HS-27A (cell line): ENCODE data around the gene MEX3A.
A peak's percentile ranks its signal among the peaks of the same experiment; 100 is the strongest.

Experiments used
- DNase-seq: peaks from one replicate; pipeline ENCODE4 v3.0.0-alpha.2; 2012; ENCODE audit warnings: low read depth, missing footprints

Gene MEX3A

DNA sequence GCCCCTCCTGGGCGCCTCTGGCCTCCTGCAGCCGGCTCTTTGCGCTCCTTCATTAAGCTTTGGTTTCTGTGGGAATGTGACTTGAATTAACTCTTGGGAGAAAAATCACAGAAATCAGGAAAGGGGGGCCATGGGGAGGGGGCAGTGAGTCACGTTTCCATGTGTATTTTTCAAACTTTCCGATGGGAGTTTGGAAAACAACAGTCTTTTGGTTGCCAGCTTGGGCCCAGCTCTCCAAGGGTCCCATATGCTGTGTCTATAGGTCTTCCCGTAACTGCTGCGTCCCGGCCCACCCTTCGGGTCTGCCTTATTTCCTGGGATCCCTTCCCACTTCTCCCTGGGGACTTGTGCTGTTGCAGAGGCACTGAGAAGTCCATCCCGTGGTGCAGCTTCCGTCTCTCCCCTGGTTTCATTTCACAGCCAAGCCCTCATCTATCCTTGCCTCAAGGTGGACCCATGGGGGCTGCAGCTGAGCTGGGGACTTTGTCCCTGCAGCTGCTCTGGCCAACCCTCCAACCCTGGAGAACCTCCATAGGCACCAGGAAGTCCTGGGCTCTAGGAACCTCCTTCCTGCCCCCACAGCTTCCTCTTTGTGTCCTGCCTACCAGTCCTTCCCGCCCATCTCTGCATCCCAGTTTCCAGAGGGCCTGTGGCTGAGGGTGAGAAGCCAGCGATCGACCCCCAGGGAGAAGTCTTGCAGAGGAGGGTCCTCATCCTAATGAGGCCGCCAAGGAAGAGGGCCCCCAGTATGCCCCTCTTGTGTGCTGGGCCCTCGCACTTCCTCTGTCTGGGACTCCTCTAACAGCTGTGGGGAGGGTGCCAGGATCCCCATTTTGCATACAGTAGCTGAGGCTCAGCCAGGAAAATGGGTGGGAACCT is 20.6 kb upstream of the MEX3A start:
- no peak for DNase-seq

DNA sequence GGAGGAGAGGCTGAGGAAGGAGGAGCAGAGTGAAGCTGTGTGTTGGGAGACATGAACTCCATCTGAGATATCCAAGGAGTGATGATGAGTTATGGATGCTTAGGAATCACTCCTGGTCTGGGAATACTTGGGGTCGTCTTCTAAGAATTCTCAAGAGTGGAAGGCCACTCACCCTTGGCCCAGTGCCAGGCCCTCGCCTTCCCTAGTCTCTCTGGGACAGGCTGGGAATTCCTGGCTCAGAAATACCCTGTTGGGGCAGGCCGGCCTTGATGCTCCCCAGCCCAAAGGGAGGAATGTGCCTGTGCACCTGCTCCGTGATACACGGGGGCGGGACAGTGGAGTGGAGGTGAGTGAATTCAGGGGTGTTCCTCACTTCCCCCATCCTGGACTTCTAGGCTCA is 19.6 kb upstream of the MEX3A start:
- no peak for DNase-seq

DNA sequence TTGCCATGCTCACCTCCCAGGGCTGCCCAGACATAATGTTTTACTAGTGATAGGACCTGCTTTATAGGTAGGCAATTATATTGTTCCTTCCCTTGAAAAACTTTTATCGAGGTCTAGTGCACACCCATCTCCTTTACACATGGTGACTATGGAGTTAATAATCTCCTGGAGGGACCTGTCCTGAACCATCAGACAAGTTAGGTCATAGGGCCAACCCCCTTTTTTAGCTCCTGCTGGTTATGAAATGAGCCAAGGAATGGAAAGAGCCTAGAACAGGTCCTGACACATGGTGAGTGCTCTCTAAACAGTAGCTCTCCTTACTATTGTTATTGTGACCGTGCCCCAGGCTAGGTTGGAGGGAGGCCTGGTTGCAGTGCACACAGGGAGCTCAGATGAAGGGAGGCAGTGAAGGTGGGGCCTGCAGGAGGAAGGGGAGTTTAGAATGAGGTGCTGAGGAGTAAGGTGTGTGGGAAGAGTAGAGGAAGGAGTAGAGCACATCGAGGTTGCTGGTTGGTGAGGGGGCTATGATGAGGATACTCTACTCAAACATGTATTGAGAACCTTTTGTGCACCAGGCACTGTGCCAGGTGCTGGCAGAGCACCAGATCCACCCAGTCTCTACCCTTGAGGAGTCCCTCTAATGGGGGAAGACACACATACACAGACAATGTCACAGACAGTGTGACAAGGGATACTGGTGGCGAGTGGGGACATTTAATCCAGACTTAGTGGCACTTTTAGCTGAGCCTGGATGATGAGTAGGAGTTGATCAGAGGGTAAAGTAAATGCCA is 18.1 kb upstream of the MEX3A start:
- no peak for DNase-seq

DNA sequence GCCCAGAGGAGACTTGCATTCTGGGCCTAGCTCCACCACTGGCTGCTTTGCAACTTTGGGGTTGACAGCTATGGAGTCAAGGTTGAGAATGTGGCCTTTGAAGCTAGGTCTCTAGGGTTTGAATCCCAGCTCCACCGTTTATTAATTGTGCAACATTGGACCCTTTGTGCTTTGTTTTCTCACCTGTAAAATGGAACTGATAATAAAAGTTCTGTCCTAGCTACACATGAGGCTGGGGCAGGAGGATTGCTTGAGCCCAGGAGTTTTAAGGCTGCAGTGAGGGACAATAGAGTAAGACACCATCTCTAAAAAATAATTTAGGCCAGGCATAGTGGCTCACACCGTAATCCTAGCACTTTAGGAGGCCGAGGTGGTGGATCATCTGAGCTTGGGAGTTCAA is 17.0 kb upstream of the MEX3A start:
- DNase-seq: no peak

DNA sequence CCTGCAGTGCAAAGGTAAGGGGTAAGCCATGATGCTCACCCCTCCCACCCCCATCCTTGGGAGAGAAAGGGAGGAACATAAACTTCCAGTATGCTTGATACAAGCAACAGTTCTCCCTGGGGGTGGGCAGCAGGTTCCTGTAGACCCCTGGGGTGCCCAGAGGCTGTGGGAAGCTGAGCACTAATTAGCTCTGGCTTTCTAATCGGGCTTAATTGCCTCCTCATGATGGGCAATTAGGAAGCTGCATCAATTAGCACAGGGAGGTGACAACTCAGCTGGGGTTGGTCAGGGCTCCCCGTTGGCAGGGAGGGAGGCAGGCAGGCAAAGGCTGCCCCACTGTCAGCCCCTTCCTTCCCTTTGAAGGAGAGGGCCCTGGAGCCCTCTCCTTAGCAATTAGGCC is 16.5 kb upstream of the MEX3A start:
- DNase-seq: no peak

DNA sequence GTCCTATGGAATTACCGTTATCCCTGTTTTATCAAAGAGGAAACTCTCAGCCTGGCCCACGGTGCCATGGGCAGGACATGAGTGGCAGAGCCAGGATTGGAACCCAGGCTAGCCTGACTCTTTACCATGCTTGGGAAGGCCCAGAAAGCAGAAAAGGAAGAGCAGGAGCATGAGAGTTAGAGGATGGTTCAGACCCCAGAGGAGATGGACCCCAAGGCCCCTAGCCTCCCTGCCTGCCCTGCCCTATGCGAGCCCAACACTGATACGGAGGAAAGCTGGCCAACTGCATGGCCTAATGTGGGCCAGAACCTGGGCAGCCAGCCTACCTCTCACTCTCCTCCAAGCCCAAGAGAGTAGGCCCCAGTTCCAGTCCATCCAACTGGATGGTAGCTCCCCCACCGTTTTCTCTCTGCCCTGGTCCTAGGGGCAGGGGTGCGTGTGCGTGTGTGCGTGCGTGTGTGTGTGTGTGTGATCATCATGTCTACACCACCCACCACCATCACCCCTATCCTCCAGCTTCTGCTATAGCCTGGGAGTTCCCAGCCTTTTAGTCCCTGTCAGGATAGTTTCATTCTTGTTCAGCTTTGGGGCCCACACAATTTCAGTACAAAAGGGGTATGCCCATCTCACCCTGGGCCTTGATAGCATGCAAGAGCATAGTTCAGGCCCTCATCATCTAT is 15.4 kb upstream of the MEX3A start:
- DNase-seq: no peak

DNA sequence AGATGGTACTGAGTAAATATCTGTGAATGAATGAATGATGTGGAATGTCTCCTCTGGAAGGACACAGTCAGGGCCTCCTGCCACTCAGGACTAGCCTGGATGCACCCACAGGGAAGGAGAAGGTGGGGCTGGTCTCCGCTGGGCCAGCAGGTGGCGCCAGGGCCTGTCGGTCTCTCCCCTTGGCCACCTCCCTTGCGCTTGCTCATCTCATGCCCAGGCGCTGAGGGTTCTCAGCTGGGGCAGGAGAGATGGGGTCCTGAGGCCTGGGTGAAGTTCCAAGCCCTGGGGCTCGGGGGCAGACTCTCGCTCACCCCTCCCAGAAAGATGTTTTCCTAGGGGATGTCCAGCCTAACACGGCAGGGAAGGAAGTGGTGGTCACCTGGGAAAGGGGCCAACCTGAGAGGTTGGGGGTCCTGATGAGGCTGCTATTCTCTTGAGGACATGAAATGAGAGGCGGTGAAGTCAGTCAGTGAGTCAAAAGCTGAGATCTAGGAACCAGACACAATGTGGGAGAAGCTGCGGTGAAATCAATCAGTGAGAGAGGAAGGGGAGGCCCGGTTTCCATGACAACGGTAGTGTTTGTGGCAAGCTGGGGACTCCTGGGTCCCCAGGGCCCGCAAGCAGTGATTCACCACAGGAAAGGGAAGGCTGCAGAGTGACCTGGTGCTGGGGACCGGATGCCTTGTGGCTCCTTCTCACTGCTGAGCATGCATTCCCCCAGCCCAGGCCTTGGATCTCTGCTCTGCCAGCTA is 14.6 kb upstream of the MEX3A start:
- peak; percentile 51 for DNase-seq

DNA sequence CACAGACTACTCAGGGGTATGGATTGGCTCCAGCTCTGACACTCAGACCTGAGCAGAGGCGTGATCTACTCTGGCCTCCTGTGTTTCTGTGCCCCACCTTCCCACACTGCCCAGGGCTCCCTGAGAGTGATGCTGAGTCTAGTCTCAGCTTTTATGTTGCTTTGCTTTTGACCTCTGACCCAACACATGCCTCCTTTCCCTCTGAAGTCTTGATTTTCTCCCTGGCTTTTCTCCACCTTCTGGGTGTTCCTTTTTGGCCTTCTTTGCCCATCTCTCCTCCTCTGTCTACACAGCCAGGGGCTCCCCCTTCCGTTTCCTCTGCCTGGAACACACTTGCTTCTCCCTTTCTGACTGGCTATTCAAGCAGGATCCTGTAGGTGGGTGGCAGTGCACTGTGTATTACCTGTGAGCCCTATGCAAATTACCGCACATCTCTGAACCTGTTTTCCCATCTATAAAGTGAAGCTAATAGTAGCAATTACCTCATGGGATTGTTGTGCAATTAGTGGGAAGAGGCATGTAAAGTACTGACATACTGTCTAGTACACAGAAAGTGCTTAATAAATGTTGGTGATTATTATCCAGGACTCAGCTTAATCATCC is 13.7 kb upstream of the MEX3A start:
- DNase-seq: no peak

DNA sequence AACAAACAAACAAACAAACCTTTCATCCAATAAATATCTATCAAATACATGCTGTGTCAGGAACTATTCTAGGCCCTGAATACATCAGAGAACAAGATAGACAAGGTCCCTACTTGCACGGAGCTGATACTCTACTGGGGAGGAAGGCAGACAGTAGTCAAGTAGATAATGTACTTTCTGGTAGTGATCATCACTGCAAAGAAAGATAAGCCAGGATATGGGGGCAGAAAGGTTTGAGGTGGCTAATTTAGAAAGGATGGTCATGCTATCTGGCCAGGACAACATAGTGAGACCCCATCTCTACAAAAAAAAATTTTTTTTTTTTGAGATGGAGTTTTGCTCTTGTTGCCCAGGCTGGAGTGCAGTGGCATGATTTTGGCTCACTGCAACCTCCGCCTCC is 9.3 kb upstream of the MEX3A start:
- no peak for DNase-seq

DNA sequence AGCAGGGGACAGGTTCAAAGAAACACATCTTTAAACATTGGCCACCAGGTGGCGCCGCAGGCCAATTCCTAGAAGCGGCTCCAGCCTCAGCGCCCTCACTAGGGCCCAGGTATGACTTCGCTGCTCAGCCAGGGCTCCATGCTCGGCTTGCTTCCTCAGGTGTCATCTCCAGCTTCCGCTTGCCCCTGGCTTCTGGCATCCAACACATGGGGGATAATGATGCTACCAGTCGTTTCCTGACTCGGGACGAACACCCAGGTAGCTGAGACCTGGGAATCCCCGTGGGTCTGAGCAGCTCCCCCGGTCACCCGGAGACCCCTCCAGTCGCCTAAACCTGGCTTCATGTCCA is 8.5 kb upstream of the MEX3A start:
- DNase-seq: peak; percentile 42

DNA sequence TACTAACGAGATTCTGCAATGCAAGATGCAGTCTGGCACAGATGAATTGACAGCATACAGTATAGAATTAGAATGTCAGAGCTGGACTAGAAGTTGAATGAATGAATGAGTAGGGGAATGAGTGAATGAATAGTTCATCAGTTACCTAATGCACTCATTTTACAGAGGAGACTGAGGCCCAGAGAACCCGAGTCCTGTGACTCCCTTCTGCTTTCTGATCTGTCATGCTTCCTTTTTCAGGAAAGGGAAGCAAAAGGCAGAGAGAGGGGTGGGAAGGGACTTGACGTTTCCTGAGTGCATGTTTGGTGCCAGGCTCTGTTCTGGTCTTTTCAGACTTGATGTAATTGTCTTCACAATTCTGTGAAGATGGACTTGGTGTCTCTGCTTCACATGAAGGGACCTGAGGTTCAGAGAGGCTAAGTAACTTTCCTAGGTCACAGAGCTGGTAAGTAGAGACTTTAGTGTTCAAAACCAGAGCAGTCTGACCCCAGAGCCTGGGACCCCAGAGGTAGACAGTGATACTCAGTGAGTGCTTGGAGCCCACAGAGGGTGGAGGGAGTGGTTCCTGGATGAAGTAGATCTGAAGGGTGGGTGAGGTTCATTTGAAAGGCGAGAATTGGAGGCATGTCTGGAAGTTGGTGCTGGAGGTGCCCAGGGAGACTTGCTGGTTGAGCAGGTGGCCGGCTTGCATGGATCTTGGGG is 8.0 kb upstream of the MEX3A start:
- no peak for DNase-seq

DNA sequence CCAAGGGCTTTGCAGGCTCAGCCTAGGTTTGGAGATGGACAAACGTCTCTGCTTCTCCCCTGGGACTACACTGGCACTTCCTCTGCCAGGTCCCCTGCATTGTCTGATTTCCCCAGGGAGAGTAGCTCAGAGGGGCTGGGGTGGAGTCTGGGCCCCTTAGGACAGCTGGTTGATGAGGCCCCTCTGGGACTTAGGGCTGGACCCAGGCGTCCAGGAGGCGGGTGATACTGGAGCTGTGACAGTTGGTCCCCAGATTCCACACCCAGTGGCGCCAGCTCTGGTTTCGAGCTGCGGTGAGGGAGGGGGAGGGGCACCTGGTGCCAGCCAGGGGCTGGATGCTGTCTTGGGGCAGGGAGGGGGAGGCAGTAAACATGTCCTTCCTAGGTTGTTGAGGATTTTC is 7.4 kb upstream of the MEX3A start:
- no peak for DNase-seq

DNA sequence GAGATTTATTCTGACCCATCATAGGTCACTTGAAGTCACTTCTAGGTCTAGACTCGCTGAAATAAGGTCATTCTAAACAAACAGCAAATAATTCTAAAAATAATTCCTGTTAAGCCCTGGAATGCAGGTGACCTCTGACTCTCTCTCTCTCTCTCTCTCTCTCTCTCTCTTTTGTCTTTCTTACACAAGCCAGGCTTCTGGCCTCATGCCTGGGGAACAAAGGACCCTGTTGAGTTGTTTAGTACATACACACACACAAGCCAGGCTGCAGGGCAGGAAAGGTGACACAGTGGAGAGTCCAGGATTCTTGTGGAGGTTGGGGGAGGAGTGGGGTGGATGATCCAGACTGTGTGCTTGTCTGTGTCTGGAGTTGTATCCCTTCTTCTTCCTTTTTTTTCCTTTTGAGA is 4.0 kb upstream of the MEX3A start:
- DNase-seq: no peak

DNA sequence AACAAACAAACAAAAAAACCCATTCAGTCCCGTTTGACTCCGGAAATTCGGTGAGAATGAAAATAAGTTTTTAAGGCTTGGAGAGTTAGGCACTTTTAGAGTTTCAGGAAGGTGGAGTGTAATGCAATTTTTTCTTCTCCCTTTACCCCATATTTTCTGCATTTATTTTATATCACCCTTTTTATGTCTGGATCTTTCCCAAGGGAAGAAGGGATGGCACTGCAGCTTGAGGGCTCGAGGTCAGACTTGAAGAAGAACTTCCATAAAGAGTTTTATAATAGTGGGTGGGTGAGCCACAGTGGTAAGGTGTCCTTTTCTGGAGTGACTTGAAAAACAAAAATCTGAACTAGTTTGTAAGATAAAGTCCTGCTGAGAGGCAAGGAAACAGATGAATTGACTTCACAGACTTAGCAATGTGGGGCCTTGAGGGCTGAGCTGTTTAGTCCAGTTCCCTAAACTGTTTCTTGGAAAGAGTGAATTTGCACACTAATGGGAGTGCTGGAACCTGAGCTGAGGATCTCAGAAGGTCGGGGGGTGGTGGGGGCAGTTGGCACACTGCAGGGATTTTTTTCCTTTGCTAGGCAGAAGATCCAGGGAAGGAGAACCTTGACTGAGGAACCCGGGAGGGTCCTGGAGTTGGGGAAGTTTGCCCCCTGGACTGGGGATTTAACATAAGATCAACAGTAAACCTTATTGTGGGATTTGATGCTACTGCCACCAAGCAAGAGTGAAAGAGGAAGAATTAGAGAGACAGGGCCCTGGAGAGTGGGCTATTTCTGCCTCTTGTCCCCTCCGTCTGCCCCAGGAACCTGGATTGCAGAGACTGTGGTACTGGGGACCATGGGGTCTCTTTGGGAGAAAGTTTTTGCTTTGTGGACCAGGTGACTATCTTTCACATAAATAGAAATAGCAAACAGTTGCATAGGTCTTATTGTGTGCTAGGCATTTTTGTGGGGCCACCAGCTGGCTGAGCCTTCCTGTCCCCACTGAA is 1.8 kb upstream of the MEX3A start:
- DNase-seq: no peak

DNA sequence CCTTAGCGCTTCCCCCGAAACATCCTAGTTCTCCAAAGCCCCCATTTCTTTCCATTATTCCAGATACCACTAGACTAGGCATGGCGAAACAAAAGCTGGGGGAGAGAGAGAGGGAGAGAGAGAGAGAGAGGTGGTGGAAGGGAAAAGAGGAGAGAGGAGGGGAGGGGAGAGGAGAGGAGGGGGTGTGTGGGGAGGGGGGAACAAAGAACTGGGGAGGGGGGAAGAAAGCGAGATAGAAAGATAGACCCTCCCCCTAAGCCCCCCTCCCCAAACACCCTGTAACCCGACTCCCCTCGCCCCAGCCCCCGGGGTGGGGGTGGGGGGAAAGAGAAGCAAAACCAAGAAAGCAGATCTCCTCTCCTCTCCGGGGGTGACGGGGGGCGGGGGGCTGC is 352 bp downstream of the MEX3A start:
- no peak for DNase-seq

DNA sequence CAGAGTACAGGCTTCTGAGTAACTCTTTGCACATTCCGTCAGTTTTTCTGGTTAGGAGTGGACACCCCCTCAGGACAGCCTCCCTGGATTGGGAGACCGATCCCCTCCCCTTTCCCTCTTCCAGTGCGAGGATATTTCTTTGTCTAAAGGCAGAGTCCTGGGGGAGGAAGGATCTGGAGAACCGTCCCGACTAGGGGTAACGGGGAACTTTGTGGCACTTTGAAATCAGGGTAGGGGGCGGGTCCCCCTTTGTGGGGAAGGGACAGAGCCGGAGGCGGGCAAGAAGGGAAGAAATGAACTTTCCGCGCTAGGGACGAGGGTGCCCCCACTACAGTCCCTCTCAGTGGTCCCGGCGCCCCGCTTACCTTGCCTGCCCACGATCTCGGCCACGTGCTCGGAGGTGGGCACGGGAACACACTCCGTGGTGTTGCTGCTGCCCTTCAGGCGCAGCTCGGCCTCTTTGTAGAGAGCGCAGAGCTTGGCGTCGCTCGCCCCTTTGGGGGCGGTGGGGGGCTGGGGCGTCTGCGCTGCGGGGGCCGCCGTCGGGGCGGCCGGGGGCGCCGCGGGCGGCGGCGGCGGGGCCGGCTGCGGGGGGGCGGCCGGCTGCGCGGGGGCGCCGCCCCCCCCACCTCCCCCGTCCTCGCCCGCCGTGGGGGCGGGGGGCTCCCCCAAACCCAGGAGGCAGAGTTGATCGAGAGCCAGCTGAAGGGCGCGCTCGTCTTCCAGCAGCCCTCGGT is 917 bp downstream of the MEX3A start:
- no peak for DNase-seq

DNA sequence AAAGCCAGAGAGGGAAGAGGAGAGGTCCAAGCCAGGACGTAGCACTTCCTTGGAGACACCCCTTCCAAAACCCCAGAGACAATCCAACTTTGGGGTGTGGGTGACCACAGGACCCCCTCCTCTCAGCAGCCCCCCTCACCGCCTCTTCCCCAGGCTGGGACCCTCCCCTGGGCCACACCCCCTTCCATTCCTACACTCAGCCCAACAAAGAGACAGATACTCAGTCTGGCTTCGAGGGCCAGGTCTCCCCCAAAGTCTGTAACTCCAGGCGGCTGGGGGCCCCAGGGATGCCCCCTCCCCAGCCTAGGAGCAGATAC is 1.4 kb downstream of the MEX3A start:
- no peak for DNase-seq

DNA sequence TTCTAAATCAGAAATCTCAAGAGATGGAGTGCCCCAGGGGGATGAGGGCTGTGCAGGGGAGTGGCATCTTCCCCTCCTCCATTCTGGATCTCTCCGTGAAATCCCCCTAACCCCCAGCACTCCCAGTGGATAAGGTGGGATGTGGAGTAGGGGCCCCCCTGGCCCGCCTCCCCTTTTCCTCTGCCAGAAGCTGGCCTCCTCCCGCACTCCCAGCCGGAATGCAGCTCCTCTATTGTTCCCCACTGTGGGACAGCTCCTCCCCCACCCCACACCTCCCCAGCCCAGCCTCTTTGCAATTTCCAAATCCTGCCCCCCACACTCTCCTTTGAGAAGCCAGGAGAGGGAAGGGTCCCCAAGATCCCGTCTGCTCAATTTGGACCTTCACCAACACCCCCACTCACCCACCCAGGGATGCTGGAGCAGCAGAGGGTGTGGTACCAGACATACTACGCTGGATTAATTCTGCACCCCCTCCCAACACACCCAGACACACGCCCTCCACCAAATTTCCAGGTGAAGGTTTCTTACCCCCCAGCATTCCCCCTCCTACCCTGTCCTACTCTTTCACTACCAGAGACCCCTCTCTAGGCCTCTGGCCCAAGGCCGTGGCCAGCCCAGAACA is 1.9 kb downstream of the MEX3A start:
- no peak for DNase-seq

DNA sequence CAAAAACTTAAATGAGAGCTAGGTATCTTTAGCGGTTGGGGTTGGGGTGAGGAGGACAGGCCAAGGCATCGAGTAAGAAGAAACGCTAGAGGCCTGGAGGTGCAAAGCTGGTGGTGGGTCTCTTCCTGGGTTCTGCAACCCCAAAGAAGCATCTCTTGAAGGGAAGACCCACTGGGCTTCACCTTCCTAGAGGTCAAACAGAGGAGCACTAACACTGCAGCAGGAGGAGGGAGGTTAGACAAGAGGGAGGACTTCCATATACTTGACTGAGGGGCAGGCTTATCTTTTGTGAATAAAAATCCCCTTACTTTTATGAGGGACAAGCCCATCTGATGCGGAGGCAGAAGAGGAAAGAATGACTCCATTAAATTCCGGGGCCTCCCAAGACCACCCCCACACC is 2.5 kb downstream of the MEX3A start:
- DNase-seq: no peak
